ENCODE results near the gene BMP6.
A peak's percentile ranks its signal among the peaks of the same experiment; 100 is the strongest.

Gene BMP6

GRCh38 chr6:7832904-7833750 lies 107.2 kb downstream of the BMP6 start:
- TF ChIP-seq, protein P1, sequence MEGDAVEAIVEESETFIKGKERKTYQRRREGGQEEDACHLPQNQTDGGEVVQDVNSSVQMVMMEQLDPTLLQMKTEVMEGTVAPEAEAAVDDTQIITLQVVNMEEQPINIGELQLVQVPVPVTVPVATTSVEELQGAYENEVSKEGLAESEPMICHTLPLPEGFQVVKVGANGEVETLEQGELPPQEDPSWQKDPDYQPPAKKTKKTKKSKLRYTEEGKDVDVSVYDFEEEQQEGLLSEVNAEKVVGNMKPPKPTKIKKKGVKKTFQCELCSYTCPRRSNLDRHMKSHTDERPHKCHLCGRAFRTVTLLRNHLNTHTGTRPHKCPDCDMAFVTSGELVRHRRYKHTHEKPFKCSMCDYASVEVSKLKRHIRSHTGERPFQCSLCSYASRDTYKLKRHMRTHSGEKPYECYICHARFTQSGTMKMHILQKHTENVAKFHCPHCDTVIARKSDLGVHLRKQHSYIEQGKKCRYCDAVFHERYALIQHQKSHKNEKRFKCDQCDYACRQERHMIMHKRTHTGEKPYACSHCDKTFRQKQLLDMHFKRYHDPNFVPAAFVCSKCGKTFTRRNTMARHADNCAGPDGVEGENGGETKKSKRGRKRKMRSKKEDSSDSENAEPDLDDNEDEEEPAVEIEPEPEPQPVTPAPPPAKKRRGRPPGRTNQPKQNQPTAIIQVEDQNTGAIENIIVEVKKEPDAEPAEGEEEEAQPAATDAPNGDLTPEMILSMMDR (IDR thresholded peaks at IDR 0.05), result no peak
- no peak for DNase-seq (ENCODE audit: low spot score)
- no peak overlapping the region for H3K4me3 ChIP-seq
- no peak overlapping the region for H3K27ac ChIP-seq

GRCh38 chr6:7833751-7834070 lies 107.8 kb downstream of the BMP6 start:
- TF ChIP-seq, protein P1 (IDR thresholded peaks at IDR 0.05), result no peak
- DNase-seq (ENCODE audit: low spot score), result no peak
- Histone ChIP-seq H3K27ac (no peak overlapping the region), H3K4me3 (no peak overlapping the region)

- DNase-seq (ENCODE audit: low spot score), result no peak
- H3K4me3 ChIP-seq, result no peak overlapping the region
- H3K27ac ChIP-seq, result no peak overlapping the region
- TF ChIP-seq, protein P1 (IDR thresholded peaks at IDR 0.05), result no peak
Observed at GRCh38 chr6:7836371-7837026, 110.6 kb downstream of the BMP6 start.

GRCh38 chr6:7841781-7842468 lies 116.0 kb downstream of the BMP6 start:
- TF ChIP-seq, protein P1 (IDR thresholded peaks at IDR 0.05), result no peak
- H3K4me3 ChIP-seq, result no peak overlapping the region
- DNase-seq (ENCODE audit: low spot score), result no peak
- H3K27ac ChIP-seq, result no peak overlapping the region

DNA sequence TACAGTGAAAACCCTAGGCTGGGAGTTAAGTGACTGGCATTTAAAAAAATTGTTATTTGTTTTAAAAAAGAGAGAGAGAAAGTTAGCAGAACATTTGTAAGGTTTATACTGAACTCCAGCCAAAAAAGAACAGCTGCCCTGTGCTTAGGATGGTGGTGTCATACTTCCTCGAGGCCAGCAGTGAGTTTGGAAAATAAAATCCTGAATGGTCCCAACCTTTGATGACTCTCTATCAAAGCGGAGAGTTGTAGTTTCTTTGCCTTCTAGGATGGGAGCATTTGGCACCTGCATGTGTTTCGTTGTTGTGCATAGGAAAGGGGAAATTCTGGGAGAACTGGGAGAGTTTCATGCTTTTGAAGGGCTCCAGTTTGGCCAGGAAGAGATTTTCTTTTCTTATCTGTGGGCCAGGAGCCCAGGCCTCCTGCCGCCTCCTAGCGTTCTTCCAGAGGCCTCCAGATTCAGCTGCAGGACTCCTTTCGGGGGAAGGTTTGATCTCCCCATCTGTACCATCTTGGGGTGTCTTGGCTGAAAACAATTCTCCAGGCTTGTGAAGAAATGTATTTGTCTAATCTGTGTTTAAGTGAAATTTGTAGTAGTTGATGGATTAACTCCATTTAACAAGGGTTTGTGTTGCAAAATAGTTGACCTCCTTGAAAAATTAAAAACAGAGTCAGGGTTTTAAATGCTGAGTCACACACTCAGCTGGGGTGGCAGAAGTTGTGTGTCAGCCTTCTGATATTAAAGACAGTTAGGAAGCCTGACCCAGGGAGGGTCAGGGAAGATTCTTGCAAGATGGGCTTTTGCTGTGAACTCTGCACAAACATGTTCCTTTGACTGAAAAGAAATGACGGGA lies 121.3 kb downstream of the BMP6 start:
- DNase-seq (ENCODE audit: low spot score), result no peak
- H3K4me3 ChIP-seq, result no peak overlapping the region
- TF ChIP-seq, protein P1 (IDR thresholded peaks at IDR 0.05), result no peak
- H3K27ac ChIP-seq, result peak overlapping the region in 1 of 2 donors; percentile 58

GRCh38 chr6:7848229-7848628 lies 122.3 kb downstream of the BMP6 start:
- no peak overlapping the region for H3K27ac ChIP-seq
- DNase-seq (ENCODE audit: low spot score), result no peak
- TF ChIP-seq, protein P1 (IDR thresholded peaks at IDR 0.05), result no peak
- no peak overlapping the region for H3K4me3 ChIP-seq
